ENCODE results near the gene PSME2.

PSME2 gene

DNA sequence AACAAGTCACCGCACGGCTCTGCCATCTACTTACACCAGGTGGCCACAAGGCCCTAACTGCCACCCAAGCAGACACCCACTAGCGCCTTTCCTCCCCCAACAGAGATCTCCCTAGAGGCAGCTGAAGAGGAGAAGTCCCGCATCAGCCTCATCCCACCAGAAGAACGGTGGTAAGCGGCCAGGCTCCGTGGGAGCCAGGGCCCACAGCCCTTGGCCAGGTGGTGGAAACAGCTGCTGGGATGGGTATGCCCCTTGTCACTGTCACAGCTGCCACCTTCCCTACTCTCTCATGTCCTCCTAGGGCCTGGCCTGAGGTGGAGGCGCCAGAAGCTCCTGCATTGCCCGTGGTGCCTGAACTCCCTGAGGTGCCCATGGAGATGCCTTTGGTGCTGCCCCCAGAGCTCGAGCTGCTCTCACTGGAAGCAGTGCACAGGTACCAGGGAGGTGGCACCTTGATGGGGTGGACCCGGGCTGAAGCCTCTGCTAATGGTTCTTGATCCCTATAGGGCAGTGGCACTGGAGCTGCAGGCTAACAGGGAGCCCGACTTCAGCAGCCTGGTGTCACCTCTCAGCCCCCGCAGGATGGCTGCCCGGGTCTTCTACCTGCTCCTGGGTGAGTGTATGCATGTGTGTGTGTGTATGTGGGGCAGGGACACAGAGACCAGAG is 33.0 kb upstream of the PSME2 start:
- DNase-seq (ENCODE audit: low spot score) = no peak

DNA sequence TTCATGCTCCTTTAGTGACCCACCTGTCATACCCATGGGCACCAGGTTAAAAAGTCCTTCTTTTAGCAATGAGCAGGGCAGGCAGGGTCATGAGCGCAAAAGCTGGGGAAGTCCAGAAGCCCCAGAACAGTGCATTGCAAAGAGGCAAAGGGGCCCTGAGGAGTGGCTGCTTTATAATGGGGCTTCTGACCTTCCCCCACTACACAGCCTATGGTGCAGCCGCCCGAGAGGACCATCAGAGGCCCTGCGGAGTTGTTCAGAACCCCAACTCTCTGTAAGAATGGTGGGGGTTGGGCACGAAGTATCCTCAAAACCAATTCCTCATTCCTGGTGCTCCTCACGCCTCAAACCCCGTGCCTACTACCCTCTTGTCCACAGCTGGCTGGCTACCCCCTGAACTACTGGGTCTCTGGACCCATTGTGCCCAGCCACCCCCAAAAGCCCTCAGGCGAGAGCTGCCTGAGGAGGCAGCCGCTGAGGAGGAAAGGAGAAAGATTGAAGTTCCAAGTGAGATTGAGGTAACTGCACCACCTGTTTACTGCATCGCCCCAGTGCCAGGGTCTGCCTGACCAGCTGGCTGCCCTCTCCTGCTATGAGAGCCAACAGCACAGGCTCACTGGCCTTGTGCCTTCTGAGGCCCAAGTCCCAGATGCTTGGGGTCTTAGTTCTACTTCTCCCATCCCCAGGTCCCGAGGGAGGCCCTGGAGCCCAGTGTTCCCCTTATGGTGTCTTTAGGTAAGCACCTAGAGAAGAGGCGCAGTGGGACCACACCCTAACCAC is 32.2 kb upstream of the PSME2 start:
- no peak for DNase-seq (ENCODE audit: low spot score)

DNA sequence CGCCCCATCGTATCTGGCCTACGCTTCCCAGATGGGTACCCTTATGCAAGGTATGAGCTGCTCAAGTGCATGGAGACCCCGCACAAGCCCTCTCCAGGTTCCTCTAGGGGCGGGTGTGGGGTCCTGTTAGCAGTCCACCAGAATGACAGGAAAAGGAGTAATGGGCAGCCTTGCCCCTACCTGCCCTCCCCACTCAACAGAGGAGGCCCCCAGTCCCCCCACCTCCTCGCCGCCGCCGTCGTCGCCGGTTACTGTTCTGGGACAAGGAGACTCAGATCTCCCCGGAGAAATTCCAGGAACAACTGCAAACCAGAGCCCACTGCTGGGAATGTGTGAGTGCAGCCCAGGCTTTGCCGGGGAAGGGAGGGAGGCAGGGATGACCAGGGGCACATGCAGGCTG is 31.5 kb upstream of the PSME2 start:
- DNase-seq (ENCODE audit: low spot score) = no peak

DNA sequence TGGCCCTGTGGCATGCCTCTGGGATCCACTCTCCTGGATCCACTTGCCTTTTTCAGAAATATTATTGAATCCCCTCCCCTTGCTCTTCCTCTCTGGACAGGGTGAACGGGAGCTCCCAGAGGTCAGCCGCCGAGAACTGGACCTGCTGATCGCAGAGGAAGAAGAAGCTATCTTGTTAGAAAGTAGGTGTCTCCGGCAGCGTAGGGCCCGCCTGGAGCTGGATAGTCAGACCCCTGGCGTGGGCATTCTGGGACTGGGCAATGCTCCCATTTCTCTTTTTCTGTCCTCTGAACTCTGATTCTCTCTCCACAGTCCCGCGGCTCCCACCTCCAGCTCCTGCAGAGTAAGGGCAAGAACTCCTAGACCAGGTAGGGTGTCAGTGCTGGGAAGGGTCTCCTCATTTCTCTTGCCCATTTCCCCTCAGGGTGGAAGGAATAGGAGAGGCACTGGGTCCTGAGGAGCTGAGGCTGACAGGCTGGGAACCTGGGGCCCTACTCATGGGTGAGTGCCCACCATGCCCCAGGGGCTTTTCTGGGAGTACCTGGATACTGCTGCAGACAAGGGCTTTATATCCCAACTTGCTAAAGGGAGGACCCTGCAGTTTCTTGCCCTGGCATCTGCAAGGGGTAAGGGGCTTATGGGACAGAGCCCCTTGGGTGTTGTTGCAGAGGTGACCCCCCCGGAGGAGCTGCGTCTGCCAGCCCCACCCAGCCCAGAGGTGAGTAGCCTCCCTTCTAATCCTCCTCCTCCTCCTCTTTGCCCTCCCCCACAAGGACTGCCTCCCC is 30.8 kb upstream of the PSME2 start:
- no peak for DNase-seq (ENCODE audit: low spot score)

DNA sequence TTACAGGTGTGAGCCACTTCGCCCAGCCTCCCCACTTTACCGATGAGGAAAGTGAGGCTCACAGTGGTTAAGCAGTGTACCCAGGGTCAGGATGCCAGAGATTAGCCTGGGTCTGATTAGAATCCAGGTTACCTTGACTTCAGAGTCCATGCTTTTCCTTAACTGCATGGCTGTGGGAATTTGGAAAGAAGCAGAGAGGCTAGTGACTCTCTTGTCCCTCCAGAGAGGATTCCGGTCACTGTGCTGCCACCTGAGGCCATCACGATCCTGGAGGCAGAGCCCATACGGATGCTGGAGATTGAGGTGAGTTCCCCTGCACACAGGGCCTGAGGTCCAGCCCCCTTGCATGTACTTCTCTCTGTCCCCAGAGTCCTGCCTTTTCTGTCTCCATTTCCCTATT is 30.2 kb upstream of the PSME2 start:
- DNase-seq (ENCODE audit: low spot score) = no peak

DNA sequence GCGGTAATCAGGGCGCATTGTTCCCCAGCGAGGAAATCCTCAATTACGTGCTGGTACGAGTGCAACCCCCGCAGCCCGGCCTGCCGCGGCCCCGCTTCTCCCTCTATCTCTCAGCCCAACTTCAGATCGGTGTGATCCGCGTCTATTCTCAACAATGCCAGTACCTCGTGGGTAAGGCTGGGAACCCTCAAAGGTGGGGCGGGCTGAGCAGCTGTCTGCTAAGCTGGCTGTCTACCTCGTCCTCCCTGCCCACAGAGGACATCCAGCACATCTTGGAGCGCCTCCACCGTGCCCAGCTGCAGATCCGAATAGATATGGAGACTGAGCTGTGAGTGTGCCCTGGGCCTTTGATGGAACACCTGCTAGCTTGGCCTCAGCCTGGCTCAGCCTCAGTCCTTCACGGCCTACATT is 26.5 kb upstream of the PSME2 start:
- DNase-seq (ENCODE audit: low spot score) = no peak

DNA sequence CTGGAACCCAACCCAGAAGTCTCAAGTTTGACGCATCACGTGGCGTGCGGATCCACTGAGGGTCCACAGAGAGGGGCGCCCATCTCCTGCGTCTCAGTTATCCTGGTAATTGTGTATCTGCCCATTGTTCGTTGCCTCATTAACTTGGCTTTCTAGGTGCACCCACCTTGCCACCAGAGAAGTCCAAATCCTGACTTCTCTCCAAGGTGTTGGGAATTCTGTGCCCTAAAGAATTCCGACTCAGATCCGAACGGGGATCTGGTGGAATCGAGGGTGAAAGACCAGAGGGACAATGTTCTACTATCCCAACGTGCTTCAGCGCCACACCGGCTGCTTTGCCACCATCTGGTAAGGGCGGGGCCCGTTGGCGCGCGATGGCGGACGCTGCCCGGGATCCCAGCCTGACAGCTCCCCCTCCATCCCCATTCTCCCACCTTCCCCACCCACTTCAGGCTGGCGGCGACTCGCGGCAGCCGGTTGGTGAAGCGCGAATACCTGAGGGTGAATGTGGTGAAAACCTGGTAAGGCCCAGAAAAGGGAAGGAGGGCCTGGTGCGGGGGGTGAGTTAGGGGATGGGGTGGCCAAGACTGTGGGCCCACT is 26.0 kb upstream of the PSME2 start:
- DNase-seq (ENCODE audit: low spot score) = no peak

DNA sequence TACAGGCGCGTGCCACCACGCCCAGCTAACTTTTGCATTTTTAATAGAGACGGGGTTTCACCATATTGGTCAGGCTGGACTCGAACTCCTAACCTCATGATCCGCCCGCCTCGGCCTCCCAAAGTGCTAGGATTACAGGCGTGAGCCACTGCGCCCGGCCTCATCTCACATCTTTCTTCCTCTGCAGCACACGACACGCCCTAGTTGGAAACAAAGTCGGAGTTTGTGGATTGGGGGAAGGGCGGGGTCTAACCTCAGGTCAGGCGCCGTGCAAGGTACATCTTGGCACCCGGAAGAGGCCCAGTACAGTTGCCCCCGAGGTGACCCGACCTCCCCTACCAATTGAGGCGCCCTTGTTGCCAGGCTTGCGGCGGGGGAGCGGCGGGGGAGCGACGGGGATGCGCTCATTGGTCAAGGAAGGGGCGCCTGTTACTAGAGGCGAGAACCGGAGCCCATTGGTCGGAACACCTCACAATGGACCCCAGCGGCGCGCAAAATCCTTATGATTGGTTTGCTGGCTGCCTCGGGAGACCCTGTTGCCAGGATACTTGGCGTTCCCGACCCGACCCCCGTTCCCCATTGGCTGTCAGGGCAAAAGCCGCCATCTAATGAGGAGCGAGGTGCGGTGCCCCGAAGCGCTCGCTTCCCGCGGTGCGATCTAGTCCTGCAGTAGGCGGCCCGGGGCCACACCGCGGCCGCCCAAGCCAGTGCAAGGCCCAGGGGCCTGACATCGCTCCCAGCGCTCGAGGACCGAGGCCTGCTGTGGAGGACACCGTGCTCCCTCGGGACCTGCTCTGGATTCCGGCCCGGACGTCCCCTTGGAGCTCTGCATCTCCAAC is 25.2 kb upstream of the PSME2 start, which contains the start of gene REC8:
TSS of gene REC8 (plus strand) at position 659 of the 839 bp plus-strand sequence. CDS start 473 bp downstream, outside the sequence.
- peak; percentile 98 for DNase-seq (ENCODE audit: low spot score)

DNA sequence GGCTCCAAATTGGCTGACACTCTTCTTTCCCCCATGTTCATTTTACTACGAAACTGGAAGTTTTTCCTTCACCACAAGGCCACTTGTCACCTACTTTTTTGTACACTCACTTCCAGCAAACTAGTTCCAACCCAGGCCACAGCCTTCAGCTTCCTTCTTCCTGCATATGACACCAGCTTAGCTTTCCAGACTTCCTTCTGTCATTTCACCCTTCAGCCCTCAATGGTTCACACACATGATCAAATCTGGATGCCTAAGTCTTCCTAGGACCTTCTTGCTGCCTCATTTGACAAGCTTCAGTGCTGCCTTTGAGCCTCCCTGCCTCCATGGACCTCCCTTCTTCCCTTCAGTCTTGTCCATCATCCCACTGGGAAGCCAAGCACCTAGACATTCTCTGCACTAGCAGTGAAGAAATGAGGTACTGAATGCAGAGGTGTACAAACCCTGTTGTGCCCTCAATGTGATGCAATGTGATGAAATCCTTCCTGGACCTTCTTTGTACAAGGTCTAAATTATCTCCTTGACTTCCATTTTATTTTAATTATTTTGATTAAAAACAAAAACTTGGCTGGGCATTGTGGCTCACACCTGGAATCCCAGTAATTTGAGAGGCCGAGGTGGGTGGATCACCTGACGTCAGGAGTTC is 21.2 kb upstream of the PSME2 start:
- no peak for DNase-seq (ENCODE audit: low spot score)

DNA sequence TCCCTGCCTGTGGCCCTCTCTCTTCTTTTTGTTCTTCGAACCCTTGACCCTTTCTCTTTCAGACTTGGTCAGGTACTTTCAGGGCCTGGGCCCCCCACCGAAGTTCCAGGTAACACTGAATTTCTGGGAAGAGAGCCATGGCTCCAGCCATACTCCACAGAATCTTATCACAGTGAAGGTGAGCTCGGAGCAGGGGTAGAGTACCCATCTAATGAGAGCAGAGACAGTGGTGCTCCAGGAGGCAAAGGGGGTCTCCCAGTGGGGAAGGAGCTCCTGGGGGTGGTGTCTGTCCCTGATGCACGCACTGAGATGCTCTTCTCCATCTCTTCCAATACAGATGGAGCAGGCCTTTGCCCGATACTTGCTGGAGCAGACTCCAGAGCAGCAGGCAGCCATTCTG is 19.4 kb upstream of the PSME2 start:
- DNase-seq (ENCODE audit: low spot score) = no peak

DNA sequence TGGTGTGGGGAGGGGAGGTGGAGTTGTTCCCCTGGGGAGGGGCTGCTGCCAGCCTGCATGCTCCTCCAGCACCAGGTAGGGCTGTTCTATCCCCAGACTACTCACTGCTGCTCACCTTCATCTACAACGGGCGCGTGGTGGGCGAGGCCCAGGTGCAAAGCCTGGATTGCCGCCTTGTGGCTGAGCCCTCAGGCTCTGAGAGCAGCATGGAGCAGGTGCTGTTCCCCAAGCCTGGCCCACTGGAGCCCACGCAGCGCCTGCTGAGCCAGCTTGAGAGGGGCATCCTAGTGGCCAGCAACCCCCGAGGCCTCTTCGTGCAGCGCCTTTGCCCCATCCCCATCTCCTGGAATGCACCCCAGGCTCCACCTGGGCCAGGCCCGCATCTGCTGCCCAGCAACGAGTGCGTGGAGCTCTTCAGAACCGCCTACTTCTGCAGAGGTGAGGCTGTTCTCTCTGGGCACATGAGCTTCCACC is 18.1 kb upstream of the PSME2 start:
- DNase-seq (ENCODE audit: low spot score) = no peak

DNA sequence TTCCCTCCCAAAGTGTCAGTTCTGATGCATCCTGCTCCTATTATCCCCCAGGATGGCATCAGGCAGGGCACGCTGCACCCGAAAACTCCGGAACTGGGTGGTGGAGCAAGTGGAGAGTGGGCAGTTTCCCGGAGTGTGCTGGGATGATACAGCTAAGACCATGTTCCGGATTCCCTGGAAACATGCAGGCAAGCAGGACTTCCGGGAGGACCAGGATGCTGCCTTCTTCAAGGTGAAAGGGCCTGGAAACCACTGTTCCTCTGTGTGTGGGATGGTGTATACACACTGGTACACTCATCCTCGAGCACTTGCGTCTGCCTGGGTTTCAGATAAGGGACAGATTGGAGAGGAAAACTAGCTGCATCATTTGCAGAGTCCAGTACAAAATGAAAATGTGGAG is 15.7 kb upstream of the PSME2 start:
- DNase-seq (ENCODE audit: low spot score) = no peak

DNA sequence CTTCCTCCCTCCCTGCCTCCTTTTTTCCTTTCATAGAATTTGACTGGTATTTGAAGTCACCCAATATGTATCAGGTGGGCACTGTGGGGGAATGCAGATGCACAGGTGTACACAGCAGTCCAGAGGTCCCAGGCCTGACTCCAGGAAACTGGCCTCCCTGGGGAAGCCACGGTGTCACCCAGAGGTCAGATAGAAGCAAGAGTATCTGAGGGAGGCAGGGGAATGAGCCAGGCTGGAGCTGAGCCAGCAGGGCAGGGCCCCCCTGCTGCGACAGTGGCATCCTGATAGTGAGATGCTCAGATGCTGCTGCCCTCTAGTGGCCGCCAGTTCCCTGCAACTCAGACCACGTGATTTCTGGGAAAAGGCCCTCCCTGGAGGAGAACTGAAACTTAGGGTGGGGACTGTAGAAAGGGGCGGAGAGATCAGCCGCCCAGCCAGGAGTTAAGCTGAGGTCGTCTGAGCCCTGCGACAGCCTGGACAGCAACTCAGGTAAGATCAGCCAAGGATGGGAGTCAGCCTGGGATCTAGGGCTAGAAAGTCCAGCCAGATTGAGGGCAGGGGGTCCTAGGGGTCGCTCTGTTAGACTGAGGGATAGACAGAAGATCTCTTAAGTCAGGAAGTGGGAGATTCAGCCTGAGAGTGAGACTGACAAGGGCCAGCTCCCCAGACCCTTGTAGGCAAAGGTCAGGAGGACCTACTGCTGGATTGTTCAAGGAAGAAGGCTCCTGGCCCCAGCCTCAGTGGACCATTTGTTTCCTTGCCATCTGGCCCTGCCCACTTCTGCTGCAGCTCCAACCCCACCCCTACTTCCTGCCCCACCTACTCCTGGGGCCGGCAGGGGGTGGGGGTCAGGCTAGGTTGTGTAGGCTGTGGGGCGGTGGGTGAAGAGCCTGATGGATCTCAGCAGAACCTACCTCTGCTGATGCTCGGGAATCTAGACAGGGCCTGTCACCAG is 14.7 kb upstream of the PSME2 start, which contains the start of gene IRF9:
TSS of gene IRF9 (plus strand) at position 416 of the 955 bp plus-strand sequence. CDS start 880 bp downstream, outside the sequence.
- DNase-seq (ENCODE audit: low spot score) = peak; percentile 98

DNA sequence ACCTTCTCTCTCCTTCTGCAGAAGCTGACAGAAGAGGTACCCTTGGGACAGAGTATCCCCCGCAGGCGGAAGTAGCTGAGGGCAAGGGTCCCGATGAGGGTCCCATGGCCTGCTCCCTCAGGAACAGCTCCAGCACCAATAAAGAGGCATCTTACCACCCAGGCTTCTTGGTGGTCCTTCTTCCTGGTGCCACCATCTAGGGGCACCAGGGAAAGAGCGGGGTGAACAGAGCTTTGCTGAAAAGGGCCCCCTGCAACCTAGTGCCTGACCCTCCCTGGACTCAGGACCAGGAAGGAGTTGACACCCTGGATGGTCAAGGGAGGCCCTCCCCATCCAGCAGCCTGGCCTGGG is 14.1 kb upstream of the PSME2 start:
- no peak for DNase-seq (ENCODE audit: low spot score)

DNA sequence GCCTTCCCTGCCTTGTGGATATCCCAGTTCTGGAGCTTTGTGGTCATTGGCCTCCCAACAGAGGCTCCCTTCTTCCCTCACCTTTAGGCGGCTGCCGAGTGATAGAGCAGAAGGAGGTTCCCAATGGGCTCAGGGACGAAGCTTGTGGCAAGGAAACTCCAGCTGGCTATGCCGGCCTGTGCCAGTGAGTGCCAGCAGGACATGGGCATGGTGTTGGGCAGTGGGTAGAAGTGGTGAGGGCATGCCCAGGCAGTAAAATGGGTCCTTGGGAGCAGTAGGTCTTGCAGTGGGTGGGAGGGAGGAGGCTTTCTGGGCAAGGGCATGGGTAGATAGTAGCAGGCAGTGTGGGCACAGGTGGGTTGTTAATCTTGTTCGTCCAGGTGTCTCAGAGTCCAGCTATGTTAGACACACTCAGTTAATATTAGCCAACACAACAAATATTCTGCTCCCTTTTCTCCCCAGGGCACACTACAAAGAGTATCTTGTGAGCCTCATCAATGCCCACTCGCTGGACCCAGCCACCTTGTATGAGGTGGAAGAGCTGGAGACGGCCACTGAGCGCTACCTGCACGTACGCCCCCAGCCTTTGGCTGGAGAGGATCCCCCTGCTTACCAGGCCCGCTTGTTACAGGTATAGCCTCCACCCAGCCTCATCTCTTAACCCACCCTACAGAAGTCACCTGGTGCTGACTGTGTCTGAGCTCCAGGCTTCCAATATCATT is 13.5 kb upstream of the PSME2 start:
- no peak for DNase-seq (ENCODE audit: low spot score)

DNA sequence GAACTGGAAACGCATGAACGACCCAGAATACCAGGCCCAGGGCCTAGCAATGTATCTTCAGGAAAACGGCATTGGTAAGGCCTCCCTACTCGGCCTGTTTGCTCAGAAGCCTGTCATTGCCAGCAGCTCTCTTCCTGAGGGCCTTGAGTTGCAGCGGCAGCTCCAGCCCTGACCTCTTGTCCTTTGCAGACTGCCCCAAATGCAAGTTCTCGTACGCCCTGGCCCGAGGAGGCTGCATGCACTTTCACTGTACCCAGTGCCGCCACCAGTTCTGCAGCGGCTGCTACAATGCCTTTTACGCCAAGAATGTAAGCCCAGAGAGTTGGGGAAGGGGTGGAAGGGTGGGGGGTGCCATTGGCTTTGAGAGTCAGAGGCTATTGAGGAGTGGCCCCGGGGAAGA is 10.9 kb upstream of the PSME2 start:
- DNase-seq (ENCODE audit: low spot score) = no peak

DNA sequence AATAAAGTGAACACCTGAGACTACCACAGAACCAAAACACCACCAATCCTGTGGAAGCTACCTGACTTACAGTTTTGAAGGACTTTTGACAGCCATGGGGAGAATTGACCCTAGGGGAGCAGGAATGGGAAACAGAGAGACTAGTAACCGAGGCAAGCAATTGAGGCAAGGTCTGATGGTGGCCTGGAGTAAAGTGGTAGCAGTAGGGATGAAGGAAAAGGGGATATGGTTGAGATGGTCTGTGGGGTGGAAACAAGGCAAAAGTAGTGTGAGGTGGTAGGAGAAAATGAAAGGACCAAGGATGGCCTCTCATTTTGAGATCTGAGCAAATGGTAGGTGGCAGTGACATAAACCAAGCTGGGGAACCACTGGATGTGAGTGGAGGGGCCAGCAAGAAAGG is 10.4 kb upstream of the PSME2 start:
- DNase-seq (ENCODE audit: low spot score) = no peak

DNA sequence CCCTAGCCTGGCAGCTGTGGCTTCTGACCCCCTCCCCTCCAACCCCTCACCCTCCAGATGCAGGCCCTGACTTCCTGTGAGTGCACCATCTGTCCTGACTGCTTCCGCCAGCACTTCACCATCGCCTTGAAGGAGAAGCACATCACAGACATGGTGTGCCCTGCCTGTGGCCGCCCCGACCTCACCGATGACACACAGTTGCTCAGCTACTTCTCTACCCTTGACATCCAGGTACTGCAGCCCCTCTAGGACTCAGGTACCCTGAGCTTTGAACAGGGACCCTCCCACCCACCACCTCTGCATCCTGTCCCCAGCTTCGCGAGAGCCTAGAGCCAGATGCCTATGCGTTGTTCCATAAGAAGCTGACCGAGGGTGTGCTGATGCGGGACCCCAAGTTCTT is 8.7 kb upstream of the PSME2 start:
- DNase-seq (ENCODE audit: low spot score) = no peak

Data from NAMALWA (cell line).